SK-N-DZ (cell line): Measurements from ENCODE around the gene SNRNP25. TPM values are rescaled to one million over a fixed set of nuclear protein-coding genes. Genes with fewer than 3 reads are reported as not detected.
"Not testable (repeated sequence)": the region's sequence is repeated elsewhere in the genome, so short reads cannot be mapped to it uniquely, and the experiment has no call there.

Source experiments
- DNase-seq: peaks from one replicate; pipeline ENCODE4 v3.0.0-alpha.2; 2015; ENCODE audit warnings: low spot score
- polyA plus RNA-seq, 2 experiments: library from polyadenylated mRNA; depleted of rRNA; stranded (reverse); fragments of >200 nt; gene quantifications; 2 replicates each; pipeline ENCODE4 v1.2.3, GENCODE V29; 2014

SNRNP25 gene
- 82.8 and 118 TPM in 2 replicates for polyA plus RNA-seq (2014; cell fraction: cytosol; rRNA removed)
- polyA plus RNA-seq (2014; cell fraction: nucleus; rRNA removed): 39.4 and 52.0 TPM in 2 replicates

DNA sequence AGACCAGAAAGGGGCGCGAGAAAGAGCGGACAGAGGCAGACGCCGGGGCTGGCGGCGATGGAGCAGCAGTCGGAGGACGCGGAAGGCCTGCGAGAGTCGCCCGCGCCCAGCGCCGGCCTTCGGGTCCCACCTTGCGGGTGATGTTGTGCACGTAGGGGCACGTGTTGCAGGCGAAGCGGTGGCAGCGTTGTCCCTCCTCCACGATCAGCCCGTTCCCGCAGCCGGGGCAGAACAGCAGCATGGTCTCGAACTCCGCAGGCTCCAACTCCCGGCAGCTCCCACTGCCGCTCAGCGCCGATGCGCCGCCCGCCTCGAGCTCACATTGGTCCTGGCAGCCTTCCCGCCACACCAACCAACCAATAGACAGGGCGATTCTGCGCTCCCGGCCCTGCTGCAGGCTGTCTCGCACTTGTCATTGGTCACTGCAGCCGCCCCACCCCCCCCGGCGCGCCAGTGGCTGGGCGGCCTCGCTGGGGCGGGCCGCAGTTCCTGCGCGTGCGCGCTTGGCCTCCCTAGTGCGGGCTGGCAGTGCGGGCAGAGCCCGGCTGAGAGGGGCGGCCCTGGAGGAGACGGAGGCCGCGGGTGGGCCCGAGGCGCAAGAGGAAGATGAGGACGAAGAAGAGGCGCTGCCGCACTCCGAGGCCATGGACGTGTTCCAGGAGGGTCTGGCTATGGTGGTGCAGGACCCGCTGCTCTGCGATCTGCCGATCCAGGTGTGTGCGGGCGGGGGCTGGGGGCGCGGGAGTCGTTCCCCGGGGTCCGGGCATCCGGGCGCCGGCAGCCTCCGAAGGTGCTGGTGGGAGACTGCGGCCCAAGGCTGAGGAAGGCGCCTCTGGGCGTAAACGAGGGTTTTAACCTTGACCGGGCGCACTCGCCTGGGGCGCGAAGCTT, at the start of gene SNRNP25, which contains the start of gene POLR3K:
Gene SNRNP25 (plus strand): TSS at position 483 of the 891 bp plus-strand sequence. CDS start 189 bp downstream, at position 672.
Gene POLR3K (minus strand): TSS at position 263 of the 891 bp plus-strand sequence. CDS start 22 bp downstream, at position 241.
- DNase-seq: peak; percentile 99

DNA sequence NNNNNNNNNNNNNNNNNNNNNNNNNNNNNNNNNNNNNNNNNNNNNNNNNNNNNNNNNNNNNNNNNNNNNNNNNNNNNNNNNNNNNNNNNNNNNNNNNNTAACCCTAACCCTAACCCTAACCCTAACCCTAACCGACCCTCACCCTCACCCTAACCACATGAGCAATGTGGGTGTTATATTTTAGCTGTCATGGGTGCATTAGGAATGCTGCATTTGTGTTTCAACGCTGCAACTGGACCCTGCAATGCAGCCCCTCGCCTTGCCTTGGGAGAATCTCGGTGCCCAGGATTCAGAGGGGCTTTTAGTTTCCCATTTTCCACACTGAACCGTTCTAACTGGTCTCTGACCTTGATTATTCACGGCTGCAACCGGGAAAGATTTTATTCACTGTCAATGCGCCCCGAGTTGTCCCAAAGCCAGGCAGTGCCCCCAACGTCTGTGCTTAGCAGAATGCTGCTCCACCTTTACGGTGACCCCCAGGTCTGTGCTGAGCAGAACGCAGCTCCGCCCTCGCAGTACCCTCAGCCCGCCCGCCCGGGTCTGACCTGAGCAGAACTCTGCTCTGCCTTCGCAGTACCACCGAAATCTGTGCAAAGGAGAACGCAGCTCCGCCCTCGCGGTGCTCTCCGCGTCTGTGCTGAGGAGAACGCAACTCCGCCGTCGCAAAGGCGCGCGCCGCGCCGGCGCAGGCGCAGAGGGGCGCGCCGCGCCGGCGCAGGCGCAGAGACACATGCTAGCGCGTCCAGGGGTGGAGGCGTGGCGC, 43.5 kb upstream of the SNRNP25 start:
- no peak for DNase-seq

DNA sequence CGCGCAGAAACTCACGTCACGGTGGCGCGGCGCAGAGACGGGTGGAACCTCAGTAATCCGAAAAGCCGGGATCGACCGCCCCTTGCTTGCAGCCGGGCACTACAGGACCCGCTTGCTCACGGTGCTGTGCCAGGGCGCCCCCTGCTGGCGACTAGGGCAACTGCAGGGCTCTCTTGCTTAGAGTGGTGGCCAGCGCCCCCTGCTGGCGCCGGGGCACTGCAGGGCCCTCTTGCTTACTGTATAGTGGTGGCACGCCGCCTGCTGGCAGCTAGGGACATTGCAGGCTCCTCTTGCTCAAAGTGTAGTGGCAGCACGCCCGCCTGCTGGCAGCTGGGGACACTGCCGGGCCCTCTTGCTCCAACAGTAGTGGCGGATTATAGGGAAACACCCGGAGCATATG, 42.9 kb upstream of the SNRNP25 start:
- DNase-seq: not testable (repeated sequence)

DNA sequence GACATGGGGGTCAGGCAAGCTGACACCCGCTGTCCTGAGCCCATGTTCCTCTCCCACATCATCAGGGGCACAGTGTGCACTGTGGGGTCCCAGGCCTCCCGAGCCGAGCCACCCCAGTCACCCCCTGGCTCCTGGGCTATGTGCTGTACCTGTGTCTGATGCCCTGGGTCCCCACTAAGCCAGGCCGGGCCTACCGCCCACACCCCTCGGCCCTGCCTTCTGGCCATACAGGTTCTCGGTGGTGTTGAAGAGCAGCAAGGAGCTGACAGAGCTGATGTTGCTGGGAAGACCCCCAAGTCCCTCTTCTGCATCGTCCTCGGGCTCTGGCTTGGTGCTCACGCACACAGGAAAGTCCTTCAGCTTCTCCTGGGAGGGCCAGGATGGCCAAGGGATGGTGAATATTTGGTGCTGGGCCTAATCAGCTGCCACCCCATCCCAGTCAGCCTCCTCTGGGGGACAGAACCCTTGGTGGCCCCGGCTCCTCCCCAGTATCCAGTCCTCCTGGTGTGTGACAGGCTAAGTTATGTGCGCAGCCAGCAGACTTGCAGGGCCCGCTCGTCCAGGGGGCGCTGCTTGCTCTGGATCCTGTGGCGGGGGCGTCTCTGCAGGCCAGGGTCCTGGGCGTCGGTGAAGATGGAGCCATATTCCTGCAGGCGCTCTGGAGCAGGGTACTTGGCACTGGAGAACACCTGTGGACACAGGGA, 36.4 kb upstream of the SNRNP25 start:
- DNase-seq: not testable (repeated sequence)

DNA sequence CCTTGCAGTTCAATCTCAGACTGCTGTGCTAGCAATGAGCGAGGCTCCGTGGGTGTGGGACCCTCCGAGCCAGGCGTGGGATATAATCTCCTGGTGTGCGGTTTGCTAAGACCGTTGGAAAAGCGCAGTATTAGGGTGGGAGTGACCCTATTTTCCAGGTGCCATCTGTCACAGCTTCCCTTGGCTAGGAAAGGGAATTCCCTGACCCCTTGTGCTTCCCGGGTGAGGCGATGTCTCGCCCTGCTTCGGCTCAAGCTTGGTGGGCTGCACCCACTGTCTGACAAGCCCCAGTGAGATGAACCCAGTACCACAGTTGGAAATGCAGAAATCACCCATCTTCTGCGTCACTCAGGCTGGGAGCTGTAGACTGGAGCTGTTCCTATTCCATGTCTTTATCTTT, 32.7 kb upstream of the SNRNP25 start:
- DNase-seq: not testable (repeated sequence)

DNA sequence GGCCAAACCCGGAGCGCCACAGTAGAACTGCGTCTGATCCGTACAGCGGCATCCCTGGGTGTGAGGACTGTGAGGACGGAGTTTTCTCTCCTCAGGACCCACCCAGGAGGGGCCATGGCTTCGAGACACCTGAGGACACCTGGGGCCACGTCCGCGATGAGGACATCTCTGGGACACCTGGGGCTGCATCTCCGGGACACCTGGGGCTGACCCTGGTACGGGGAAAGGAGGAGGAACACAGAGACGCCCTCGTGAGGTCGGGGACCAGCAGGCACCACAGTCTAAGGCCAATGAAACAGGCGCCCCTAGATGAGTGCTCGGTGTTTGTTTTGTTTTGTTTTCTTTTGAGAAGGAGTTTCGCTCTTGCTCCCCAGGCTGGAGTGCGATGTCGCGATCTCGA, 29.5 kb upstream of the SNRNP25 start:
- not testable (repeated sequence) for DNase-seq

DNA sequence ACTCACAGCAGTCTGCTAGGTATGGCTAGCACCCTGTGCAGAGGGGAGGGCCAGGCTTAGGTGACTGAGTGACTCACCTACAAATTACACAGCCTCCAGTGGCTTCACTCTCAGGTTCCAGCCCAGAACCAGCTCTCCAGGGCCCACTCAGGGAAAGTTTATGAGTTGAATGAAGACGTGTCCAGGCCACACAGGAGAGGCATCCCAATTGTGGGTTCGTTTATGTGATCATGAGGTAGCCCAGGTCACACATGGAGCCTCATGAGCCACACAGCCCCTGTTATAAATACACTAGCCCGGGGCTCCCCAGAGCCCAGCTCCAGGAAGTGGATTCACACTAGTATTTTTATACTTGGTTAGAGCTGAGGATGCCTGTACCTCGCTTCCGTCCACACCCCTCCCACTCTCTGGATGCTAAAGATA, 27.7 kb upstream of the SNRNP25 start:
- not testable (repeated sequence) for DNase-seq

DNA sequence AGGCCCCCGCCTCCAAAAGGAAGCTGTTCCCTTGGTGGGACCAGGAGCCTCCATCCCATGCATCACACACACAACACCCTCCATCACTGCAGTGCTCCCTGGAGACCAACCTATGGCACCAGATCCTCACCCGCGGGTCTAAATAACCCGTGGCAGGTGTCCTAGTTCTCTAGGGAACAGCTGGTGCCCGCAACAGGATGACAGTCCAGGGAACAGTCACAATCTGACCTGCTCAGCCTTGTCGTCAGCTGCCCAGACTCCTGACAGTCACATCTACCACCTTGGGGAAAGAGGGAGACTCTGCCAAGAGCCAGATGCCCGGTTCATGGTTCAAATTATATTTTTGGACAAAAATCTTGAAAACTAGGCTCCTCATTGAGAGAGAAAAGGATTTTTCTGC, 23.0 kb upstream of the SNRNP25 start:
- DNase-seq: not testable (repeated sequence)

DNA sequence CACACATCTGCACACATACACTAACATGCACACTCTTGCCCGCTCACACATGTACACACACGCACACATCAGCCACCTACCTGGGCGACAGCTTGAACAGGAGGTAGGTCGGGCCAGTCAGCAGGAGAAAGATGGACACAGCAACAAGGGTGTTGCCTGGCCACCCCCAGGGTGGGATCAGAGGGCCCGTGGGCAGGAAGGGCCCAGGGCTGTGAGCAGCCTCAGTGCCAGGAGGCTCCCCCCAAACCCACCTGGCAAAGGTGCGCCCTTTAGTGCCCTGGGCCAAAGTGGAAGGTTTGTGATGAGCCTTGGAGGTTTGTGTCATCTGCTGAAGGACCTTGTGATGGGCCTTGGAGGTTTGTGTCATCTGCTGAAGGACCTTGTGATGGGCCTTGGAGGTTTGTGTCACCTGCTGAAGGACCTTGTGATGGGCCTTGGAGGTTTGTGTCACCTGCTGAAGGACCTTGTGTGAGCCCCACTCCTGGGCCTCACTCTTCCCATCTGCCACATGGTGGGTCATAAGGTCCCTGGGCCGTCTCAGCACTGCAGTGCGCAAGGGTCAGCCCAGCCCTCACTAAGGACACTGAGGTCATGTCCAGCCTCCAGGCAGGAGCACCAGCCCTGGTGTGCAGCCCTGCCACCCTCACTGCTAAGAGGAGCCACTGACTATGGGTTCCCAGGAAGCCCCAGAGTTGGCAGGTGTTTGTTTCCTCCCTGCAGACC, 20.3 kb upstream of the SNRNP25 start:
- not testable (repeated sequence) for DNase-seq

DNA sequence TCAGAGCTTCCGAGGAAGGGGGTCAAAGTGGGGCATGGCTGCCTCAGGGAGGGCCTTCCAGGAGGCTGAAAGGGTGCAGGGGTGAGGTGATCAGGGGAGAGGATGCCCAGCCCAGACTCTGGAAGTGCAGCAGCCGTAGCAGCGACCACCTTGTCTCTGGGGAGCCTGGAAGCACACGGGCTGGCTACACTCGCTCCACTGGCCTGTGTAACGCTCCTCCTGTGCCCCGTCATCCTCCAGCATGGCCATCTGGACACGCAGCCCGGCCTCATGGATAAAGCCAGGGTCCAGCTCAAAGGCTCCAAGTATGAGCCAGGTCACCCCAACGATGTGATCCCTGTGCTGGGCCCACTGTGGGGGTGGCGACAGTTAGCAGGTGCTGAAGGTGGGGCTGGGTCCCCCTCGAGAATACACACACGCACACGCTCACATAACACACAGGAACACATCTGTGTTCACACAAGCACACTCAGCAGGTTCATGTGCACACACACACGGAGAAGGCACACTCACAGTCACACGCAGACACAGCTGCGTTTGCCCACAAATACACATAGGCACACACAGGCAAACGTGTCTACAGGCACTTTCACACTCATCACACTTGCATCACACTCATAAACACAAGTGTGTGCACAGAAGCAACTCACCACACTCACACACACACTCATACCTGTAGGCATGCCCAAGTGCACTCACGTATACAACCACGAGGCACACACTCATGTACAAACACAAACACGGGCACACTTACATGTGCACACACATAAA, 19.6 kb upstream of the SNRNP25 start:
- no peak for DNase-seq

DNA sequence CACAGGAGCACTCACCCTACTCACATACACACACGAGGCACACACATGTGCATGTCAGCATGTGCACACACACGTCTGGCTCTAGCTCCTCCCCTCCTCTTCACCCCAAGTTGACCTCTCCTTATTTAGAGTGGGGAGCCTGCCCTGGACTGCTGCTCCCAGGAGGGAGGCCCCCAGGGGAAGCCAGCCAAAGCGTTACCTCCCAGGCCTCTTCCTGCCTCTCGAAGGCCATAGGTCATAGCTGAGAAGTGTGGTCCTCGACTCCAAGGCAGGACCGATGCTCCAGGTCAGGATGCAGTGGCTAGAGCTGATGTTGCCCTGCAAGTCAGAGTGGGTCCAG, 19.0 kb upstream of the SNRNP25 start:
- DNase-seq: peak; percentile 48

DNA sequence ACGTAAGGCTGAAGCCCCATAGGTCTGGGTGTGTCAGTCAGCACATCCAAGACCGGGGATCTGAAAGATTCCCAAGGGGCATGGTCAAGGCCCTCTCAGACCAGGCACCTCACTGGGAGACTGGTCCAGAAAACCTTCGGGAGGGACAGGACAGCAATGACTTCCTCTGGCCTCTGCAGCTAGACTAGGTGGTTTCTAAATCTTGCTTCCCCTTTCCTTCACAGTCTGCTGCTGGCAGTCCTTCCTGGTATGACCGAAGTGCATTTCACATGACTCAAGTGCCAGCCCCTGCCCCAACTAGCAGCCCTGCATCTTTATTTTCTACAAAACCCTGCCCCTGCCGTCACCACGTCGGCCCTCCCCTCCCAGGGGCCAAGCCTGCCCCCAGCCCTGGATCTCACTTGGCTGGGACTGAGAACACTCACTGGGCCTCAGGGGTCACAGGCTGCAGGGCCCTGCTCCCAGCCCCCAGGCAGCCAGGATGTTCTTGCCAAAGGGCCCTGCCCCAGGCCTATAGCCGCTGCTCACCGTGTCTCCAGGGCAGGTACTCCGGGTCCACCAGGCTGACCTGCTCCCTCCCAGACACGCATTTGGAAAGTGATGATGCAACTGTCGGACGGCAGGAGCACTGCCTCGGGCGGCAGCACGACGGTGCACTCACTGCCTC, 18.5 kb upstream of the SNRNP25 start:
- DNase-seq: no peak

DNA sequence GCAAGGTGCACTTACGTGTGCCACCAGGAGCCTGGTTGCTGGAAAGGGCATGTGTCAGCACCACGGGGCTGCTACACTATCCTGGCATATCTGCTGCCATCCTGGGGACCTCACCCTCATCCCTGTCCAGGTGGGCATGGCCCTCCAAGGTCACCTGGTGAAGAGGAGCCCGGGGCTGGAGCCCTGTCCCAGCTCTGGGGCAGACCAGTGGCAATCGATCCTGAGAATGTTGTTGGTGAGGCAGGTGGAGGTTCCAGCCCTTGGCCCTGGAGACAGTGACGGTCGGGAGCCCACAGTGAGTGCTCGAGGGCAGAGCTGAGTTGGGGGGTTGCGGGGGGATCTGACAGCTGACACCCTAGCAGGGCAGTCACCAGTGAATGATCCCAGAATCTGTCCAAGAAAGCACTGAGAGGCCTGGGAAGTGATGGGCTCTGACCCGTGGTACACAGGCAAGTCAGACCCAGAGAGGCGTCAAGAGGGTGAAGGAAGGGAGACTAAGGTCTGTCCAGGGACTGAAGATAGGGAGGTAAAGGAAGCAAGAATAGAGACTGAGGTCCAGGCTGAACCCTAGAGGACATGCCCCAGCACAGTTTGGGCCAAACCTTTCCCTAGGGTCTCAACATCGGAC, 17.8 kb upstream of the SNRNP25 start:
- DNase-seq: no peak

DNA sequence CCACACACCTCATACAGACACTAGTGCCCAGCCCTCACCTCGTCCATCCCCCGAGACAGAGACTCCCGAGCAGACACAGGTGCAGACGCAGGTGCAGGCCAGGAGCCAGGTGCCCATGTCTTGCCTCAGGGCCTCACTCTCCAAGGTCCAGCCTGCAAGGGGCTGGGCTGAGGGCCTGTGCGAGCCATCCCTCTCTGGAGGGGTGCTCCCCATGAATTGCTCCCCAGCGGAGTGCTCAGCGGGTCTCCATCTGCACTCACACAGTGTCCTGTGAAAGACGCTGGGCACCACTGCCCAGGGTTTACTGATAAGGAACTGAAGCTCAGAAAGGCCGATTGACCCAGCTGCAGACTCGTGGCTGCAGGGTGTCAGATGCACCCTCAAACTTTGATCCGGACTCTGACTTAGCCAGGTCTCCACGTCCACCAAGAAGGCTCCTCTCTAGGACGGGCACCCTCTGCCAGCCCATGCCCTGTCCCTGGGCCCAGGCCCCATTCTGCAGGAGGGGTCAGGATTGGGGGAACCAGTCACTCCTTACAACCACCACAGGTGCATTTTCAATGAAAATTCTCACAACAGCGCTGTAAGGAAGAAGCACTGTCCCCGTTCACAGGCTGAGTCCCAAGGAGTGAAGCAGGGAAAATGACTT, 17.2 kb upstream of the SNRNP25 start:
- no peak for DNase-seq

DNA sequence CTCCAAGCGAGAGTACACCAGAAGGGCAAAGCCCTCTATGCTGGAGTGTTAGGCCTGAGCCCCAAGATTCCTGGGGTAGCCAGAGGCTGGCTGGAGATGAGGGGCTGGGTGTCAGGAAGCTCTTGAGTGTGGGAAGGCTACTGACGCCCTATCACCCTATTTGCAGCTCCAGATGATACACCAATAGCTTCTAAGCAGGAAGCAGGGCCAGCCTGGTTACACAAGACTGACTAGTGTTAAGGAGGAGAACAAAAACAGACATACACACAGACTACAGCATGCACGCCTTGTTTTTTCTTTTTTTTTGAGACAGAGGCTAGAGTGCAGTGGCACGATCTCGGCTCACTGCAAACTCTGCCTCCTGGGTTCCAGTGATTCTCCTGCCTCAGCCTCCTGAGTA, 16.1 kb upstream of the SNRNP25 start:
- DNase-seq: no peak

DNA sequence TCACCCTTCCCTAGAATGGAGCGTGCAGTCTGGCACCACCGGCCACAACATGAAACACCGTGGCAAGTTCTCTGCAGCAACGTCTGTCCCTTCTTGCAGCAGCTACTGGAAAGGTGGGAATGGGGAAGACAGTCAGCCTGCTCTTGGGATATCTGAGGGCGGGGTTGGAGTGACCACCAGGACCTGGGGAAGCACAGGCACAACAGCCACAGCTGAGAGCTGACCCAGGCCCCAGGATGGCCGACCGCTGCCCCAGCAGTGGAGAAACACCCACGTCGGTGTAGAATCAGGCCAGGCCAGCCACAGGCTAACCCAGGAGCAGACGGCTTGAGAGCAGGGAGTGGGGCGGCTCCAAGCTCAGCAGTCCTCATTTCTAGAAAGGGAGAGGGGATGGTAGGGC, 15.4 kb upstream of the SNRNP25 start:
- DNase-seq: not testable (repeated sequence)

DNA sequence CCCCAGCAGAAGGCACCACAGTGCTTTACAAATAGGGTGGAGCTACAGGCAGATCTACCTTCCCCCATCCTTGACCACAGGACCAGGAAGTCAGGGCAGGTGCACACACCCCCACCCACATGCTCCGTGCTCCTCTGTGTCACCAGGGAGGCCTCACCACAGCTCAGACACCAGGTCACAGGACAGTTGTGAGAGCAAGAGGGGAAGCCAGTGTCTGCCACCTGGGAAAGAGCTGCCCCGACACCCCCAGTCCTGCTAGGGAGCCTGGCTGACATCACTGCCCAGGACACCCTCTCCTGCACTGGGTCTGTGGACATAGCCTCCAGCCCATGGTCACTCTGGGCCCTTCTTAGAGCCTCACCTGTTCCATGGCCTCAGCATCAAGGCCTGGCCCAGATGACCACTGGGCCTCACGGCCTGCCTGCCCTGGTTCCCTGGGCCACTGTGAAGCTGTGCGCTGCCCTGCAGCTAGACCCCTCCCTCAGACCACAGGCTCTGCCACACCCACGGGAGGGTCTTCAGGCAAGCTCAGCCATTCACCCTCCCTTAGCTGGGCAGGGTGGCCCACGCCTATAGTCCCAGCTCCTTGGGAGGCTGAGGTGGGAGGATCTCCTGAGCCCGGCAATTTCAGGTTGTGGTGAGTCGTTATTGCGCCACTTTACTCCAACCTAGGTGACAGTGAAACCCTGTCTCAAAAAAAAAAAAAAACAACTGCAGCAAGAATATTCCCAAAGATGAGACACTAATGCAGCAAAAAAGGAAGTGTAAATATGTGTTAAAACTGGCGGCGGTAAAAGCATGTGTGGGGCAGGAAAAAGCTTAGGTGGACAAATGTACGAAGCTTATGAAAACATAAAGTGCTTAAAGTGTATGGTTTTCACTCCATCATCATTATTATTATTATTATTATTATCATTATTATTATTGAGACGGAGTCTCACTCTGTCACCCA, 14.4 kb upstream of the SNRNP25 start:
- no peak for DNase-seq
